SKM-1 treated with dmso at 0.1 percent for 144 hours (cell line): Measurements from ENCODE around the gene EHMT1.
"Not testable (repeated sequence)": the region's sequence is repeated elsewhere in the genome, so short reads cannot be mapped to it uniquely, and the experiment has no call there.

Experiments
- DNase-seq: peaks from one replicate; lab custom pipeline; 2025; ENCODE audit not compliant: unreplicated experiment; lab: John Stamatoyannopoulos, UW

EHMT1 gene

GRCh38 chr9:137757613-137758029 is 138.8 kb downstream of the EHMT1 start:
- no peak for DNase-seq

DNA sequence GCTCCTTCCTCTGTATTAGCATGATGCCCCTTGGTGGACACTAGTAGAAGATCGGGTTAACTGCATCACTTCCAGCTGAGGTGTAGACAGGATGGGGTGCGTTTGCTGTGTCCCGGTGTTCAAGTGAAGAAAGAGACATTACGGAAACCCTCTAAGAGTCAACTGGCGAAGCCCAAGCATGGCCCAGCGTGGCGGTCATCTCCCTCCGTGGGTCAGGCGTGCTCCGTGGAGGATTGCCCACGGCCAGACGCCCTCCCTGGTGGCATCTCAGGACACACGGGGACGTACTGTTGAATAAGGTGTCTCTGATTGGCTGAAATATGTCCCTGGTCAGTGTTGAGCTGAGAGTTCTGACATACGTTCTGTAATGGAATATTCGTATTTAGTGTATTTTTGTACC is 139.3 kb downstream of the EHMT1 start:
- no peak for DNase-seq

GRCh38 chr9:137759117-137759516 is 140.3 kb downstream of the EHMT1 start:
- no peak for DNase-seq

- DNase-seq = no peak
Measured at GRCh38 chr9:137759649-137760321, 141.0 kb downstream of the EHMT1 start.

- no peak for DNase-seq
Measured at GRCh38 chr9:137760426-137760825, 141.6 kb downstream of the EHMT1 start.

GRCh38 chr9:137761032-137761431 is 142.2 kb downstream of the EHMT1 start:
- DNase-seq = no peak

DNA sequence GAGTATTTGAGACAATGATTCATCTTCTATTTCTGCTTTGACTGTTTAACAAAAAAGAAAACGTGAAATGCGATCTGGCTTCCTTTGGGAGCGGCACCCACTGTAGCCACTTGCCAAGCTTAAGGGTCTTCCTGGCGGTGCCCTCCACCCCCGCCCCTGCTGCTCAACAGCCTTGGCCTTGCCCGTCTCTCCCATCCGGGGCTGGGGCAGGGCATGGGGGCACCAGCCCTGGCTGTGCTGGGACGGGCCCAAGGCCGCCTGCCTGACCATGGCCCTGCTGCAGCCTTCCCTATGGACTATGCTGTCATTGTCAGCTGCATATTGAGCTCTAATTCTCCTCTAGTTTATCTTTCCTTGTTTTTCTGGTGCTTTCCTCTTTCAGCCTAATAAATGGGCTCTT is 143.0 kb downstream of the EHMT1 start:
- DNase-seq = no peak

DNA sequence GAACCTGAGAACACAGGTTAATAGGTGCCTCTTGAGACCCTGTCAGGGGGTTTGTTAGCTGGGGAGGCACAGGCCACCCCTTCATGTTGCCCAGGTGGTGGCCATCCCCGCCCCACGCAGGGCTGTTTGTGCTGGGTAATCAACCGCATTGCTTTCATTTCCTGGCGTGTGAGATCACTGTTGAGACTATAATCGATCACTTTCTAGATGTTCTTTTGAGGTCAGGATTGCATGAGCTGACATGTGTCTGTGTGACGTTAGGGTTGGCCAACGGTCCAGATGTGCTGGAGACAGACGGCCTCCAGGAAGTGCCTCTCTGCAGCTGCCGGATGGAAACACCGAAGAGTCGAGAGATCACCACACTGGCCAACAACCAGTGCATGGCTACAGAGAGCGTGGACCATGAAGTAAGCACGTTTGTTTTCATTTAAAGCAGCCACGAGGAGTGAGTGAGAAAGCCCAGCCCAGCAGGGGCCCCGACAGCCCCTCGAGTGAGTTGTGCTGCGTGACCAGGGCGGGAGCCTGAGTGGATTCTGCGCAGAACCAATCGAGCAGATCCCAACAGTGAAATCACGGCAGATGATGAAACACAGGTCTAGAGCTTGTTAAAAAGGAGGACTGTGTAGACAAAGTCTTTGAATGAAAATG is 143.7 kb downstream of the EHMT1 start:
- no peak for DNase-seq

DNA sequence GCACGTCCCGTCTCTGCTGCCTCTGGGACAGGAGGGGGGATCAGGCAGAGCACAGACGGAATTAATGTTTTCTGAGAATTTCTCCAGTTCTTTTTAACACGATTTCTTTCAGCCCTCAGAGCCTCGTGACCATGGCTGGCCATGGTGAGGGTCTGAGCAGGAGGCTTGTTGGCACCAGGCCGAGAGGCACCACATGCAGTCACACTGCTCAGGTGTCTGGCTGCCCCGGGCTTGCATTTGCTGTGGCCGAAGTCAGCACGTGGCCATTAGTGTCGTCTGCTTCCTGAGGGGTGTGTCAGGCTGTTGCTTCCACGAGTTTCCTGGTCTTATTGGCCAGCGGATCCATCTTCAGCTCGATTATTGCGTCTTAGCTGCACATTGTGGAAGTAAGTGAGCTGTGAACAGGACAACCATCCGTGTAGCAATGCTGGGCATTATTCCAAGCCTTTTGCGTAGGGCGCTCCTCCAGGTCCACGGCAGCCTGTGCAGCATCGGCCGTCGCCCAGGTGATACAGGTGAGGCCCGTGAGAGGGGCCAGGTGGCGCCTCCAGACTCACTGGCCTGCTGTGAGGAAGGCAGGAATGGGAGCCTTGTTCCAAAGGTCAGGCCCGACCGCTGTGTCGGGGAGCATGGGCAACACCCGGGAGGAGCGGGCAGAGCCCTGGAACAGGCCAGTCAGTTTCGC is 144.6 kb downstream of the EHMT1 start:
- DNase-seq = no peak

DNA sequence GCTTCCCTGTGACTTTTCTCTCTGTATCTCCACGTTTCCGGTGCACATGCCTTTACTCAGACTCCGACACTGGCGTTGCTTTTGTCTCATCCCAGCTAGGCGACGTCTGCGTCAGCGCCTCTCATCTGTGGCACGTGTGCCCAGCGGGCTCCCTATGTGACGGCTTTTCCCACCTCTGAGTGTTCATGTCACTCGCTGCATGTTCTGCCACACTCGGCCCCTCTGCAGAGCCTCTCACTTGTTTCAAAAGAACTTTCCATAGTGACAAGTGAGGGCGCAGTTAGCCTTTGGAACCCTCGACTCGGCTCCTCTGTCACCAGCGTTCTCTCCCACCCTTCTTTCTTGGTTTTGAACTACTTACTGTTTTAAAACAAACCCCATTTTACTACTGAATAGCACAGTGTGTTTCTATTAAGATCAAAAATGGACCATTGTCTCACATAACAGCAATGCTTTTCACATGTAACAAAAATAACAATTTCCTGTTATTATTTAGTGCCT is 145.4 kb downstream of the EHMT1 start:
- no peak for DNase-seq

GRCh38 chr9:137764981-137765380 is 146.2 kb downstream of the EHMT1 start:
- no peak for DNase-seq

GRCh38 chr9:137765536-137765935 is 146.7 kb downstream of the EHMT1 start:
- DNase-seq = no peak

DNA sequence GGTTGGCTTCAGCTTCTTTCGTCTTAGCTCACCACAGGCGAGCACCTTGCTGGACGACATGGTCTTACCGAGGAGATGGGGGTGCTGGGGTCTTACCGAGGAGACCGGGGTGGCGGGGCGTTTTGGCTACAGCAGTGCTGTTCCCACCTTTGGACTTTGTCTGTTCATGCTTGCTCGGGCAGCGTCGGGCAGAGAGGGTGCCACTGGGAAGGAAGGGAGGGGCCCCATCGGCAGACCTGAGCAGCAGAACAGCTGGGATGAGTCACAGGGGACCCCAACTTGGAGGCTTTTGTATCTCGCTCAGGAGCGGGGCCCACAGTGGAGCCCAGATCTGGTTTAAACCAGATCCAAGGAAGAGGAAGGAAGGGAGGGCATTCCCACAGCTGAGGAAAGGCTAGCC is 152.8 kb downstream of the EHMT1 start:
- no peak for DNase-seq

DNA sequence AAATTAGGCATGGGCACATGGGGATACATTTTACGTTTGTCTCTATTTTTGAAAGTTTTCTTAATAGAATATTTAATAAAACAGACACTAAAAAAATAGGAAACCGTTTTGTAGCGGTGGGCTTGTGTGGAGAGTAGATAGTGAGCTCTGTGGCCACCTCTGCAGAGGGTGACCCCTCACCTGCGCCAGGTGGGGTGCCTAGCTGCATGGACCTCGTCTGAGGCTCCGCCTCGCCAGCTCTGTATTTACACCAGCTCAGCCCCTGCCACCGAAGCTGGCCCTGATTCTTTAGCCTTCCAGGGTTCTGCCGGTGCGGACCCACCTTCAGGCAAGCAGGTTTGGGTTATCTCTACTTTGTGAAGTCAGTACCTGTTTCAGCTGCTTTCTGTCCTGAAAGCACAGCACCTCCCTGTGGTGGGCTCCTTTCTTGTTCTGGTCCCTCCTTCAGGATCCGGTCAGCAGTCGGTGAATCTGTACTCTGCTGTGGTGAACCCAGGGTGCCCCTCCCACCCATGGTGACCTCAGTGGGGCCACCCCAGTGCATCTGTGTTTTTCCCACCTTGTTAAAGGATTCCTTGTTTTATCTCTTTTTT is 153.6 kb downstream of the EHMT1 start:
- DNase-seq = no peak

- DNase-seq = no peak
Measured at GRCh38 chr9:137774775-137775386, 156.1 kb downstream of the EHMT1 start.

DNA sequence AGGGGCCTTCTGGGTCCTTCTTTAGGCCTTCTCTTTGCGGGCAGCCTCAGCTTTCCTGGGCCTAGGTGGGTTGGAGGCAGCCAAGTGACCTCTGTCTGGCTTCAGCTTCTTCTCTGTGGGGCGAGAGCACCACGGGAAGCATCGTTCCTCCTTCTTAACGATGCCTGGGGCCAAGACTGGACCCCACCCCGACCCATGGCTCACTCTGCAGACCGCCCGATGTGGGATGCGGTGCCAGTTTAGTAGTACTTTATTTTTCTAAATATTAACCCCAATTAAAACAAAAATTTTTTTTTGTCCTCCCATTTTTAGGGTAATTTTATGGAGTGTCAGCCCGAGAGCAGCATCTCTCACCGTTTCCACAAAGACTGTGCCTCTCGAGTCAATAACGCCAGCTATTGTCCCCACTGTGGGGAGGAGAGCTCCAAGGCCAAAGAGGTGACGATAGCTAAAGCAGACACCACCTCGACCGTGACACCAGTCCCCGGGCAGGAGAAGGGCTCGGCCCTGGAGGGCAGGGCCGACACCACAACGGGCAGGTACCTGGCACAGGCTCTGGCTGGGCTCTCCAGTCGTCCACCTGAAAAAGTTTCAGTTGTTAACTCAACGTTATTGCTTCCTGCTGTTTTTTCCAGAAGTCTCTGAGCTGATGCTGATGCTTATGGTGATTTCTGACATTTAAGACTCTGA is 157.6 kb downstream of the EHMT1 start:
- DNase-seq = no peak

DNA sequence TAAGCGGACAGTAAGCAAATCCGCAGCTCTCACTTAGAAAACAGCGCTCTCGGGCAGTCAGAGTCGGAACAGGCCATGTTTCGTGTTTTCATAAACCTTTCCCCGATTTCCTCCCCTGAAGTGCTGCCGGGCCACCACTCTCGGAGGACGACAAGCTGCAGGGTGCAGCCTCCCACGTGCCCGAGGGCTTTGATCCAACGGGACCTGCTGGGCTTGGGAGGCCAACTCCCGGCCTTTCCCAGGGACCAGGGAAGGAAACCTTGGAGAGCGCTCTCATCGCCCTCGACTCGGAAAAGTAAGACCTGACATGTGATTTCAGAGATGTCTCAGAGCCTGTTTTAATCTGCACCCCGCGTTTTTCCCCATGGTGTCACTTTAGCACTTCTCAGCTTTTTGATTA is 159.0 kb downstream of the EHMT1 start:
- no peak for DNase-seq

- DNase-seq = no peak
Measured at GRCh38 chr9:137778336-137778735, 159.5 kb downstream of the EHMT1 start.

GRCh38 chr9:137778914-137779313 is 160.1 kb downstream of the EHMT1 start:
- no peak for DNase-seq

DNA sequence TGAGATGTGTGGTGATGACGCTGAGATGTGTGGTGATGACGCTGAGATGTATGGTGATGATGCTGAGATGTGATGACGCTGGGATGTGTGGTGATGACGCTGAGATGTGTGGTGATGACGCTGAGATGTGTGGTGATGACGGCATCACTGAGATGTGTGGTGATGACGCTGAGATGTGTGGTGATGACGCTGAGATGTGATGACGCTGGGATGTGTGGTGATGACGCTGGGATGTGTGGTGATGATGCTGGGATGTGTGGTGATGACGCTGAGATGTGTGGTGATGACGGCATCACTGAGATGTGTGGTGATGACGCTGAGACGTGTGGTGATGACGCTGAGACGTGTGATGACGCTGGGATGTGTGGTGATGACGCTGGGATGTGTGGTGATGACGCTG is 161.2 kb downstream of the EHMT1 start:
- DNase-seq = not testable (repeated sequence)
